HG03175 (cell line): Measurements from ENCODE around the gene CDC42BPB.
A peak's percentile ranks its signal among the peaks of the same experiment; 100 is the strongest.

Experiments used
- ATAC-seq: cut with Tn5 transposase; IDR thresholded peaks from one replicate; pipeline ENCODE4 v1.9.1; 2021; ENCODE audit warnings: mild to moderate bottlenecking, moderate library complexity; ENCODE audit not compliant: unreplicated experiment

CDC42BPB gene

DNA sequence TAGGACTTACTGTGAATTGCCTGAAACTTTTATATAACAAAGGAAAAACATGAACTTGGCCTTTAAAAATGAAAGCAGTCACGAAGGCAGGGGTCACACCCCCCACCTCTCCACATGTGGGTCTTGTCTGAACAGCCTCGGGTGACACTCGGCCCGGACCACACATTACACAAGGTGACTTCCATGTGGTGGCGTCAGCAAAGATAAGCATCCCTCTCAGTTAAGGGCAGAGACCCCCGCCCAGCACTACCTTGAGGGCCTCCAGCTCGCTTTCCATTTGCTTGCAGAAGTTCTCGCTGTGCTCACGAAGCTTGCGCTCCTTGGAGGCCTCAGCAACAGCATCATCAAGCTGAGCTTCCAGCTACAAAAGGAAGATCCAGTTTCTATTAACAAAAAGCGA is 87.4 kb downstream of the CDC42BPB start:
- ATAC-seq = no peak

DNA sequence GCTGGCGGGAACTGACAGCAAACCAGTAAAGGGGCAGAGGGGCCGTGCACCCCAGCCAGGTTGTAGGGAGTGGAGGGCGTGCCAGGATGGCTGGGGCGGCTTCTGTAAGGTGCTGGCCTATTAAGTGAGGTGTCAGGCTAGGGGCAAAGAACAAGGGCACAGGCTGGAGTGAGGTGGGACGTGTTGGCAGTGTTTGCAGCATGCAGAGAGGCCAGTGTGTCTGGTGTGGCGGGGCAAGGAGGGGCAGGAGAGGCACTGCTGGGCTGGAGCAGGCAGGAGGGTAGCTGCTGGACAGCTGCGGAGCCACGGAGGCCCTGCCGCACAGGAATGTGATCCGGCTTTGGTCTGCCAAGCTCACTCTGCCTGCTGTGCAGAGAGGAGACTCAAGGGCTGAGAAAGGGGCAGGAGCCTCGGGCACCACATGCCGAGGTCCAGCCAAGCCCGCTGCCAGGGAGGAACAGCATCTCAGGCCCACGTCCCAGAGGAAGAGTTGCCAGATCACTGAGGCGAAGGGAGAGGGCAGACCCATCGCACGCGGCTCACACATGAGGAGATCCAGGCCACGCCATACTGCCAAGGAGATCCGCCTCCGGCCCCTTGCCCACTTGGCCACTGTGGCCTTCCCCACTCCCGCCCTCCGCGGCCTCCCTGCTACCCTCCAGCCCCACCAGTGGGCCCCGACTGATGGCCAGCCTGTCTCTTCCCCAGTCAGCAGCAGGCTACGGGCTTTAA is 88.1 kb downstream of the CDC42BPB start:
- no peak for ATAC-seq

DNA sequence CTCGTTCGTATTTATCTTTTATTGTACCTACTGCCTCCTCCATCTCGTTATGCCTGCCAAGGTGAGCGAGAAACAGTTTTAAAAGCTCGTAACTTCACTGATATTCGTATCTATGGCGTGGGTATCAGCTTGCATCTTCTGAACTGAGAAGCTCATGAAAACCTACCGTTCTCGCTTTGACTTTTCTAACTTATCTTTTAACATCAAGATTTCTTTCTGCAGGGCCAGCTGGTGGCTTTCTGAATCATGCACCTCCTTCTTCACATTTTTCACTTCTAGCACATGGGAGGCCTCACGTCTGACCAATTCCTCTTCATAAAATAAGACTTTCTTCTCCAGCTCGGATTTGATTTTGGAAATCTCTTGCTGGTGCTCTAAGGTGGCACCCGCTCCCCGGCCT is 89.0 kb downstream of the CDC42BPB start:
- no peak for ATAC-seq

DNA sequence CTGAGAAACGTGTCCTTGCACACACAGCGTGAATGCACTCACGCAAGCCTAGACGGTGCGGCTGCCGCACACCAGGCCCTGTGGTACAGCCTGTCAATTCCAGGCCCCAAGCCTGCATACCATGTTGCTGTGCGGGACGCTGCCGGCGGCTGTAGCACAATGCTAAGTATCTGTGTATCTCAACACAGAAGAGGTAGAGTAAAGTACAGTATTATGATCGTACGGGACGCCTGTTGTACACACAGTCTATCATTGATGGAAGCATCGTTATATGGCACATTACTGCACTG is 89.9 kb downstream of the CDC42BPB start:
- no peak for ATAC-seq

DNA sequence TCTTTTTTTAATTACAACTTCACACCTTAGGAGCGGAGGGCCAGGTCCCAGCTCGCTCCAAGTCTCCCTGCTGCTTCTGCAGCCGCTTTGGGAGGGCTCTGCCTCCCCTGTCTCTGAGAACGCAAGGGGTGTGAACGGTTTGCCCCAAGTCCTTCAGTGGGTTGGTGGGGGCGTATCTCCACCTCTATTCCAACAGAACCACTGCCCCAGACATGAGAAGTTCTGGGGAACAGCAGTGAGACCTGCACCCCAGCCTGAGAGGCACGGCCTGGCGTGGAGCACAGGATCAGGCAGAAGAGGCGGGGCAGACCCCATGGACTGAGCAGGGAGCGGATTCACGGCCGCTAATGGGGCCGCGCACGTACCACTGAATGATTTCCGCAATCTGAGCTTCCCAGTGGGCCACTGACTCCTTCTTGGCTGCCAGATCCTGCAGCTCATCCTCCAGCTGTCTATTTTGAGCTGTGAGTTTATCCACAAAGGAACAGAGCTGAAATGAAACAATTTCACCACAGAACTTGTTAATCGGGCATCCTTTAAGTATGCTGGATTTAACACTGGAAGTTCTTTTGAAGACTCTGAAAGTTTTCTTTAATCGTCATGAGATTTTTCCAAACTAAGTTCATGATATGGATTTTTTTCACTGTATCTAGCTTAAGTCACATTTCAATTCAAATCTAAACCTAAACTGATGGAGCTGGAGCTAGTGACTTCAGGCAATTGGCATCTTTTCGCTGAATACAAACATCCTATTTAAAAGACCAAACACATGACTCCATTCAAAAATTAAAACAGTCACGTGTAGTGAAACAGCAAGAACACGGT is 90.5 kb downstream of the CDC42BPB start:
- ATAC-seq = no peak

DNA sequence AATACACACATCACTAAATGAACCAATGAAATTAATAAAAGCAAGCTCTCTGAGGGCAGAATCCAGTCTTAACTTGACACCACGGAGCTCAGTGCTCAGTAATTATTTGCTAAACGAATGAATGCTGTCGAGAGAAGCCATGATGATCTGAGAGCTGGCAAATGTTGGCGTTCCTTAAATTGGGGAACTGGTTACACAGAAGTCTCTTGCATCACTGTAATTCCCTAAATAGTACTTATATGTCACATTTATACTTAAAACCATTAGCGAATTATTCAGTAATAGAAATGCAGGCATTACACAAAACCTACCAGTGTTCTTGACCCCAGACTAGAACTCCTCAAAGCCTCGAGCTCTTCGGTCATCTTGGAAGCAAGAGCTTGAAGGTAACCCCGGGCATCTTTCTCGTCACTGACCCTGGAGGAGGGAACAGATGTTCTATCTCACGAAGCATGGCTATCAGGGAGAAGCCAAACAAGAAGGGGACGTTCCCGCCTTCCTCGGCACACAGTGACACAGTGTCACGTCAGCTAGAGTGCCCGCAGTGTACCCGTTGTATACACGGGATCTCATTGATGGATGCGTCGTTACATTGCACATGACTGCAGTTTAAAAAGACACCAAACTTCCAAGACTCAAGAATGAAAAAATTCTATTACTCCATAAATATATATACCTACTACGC is 91.2 kb downstream of the CDC42BPB start:
- no peak for ATAC-seq

DNA sequence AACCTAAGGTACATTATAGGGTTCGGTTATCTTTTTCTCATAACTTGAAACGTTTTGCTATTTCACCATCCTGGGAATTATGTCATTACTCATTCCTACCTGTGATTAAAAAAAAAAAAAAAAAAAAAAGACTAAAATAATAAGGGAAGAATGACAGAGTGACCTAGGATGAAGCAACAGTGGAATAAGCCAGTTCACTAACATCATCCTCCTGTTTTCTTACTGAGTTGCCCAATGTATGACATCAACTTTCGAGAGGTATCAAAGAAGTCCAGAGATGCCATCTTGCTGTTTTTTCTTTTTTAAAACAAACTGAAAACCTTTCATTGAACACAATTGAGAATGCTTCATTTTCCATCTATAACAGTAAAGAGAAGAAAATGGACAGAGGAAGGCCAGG is 92.1 kb downstream of the CDC42BPB start:
- ATAC-seq = no peak

DNA sequence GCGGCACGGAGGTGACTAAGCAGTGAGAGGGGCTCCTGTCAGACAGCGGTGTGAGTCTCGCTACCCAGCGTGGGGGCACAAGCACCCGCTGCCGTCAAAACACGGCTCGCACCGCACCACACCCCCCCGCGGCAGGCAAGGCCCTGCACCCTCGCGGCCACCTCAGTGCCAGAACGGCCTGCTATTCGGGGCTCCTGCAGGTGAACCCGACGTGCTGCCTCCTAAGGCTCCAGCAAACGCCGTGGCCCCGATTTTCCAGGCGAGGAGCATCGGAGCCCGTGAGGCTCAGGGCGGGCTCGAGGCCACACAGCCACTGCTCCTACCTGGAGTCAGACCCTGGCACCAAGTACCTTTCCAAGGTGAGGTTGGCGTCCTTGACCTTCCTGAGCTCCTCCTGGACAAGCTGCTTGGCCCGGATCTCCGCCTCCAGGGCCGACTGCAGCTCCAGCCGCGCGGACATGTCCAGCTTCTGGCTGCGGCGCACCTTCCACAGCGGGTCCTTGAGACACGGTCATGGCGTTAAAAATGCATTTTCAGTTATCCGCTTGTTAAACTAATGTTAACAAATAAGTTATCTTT is 93.1 kb downstream of the CDC42BPB start:
- no peak for ATAC-seq

DNA sequence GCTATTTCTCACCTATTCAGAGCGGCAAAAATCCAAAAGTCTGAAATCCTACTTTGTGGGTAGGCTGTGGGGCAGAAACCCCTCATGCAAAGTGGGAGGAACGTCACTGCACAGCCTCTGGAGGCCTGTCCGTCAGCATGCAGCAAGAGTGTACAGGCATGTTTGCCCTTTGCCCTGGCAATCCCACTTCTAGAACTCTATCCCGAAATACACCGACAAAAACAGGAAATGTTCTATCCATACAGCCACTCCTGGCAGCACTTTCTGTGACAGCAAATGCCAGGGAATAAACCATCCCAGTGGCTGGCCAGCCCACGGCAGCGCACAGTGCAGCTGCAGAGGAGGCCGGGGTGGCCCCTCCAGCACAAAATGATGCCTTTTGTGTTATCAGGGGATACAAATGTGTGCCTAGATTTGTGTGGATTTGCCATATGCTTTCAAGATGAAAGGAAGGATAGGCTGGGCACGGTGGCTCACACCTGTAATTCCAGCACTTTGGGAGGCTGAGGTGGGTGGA is 95.2 kb downstream of the CDC42BPB start:
- ATAC-seq = no peak

DNA sequence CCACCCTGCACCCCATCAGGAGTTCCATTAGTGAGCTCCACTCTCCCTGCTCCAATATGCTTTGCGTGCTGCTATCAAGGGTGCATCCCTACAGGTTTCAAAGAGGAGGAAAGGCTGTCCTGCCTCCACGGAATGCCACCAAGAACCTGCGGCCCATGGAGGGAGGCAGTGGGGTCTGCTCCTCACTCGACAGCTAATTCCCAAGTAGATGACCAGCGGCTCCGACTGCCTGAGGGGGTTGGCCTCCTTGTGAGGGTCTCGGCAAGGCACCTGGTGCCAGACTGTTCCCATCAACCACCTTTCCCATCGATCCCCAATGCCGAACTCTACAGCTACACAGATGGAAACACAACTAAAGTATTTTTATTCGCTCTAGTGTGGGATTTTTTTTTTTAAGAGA is 98.9 kb downstream of the CDC42BPB start:
- ATAC-seq = no peak

DNA sequence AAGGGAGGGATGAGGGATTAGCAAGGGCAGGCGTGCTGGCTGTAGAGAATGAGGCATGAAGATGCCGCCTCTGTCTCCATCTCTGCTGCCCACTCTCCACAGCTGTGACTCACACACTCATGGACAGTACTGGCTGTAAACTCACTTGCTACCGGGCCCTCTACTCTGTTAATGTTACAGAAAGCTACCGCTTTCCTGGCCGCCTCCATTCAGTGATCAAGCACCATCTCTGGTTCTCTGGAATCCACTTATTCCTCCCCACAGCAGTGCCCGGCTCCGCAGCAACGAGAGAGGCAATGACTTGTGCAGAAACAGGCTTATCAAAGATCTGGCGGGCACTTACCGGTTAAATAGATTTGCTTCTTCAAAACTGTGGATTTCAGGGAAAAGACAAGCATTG is 100.1 kb downstream of the CDC42BPB start:
- ATAC-seq = no peak

DNA sequence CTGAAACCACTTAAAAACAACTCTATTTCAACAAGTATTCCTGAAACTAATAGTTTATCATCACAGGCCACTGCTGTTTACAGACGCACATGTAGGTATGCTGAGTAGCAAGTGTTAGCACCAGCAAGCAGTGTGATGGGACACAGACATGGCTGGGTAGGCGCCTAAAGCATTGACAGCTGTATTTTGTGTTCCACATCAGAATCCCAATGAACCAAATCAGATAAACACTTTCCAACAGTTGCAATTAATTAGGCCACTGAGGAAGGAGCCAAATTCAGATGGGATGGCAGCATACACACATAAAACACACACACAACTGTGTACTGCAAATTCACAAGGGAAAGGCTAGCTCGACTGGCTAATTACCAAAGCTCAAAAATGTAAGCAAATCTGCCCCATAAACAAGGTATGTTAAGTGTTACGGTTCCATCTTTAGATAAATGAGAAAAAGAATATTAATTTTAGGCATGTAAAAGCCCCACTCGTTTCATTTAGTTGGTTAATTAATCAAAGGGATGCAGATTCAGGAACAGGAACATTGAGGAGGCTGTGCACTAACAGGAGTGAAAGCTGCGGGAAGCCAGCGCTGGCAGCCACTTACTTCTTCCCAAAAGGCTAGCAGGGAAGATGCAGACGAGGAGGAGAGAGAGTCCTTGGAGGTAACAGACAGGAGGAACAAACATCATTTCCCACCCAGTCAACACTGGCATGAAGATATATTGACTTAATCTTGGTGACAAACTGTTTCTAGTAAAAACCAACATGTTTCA is 101.5 kb downstream of the CDC42BPB start:
- no peak for ATAC-seq

DNA sequence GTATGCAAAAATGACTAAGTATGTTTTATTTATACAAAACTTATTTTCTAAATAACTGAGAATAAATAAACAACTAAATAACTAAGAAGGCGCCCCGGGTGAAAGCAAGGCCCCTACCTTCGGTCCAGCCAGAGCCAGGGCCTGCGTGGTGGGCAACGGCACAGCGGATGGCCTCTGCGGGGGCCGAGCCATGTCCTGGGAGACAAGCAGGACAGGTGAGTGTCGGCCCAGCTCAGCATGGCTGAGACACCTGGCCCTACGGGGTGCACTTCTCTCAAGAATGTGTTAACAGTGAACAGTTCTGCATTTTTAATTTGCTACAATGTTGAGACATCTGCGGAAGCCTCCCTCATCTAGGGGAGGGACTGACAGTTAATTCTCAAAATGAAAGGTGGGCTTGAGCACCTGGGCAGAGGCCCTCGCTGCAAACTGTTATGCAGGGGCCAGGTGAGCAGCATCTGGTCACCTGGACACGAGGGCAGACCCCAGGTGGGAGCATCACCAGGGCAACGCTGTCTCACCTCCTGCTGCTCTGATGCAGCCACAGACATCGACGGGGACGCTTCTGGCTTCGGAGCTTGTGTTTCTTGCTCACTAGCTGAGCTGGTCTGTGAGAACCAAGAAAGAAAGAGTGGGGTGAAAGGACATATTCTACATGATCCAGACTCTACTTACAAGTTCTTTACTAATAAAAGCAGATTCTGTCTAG is 103.1 kb downstream of the CDC42BPB start:
- ATAC-seq = no peak

DNA sequence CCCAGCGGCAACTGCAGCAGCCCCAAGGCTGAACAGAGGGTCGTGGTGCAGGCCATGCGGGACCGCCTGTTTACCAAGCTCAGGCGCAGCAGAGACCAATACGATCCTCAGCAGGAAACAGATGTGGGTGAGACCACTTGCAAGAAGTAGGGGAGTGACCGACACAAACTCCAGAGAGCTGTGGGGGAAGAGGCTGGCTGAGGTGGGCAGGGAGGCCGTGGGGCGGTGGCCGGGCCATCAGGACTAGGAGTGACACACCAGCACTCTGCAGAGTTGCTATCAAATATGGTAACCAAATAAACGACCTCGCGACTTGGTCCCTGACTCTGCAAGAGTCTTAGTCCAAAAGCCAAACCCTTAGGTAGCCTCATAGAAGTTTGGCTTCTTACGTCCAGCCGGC is 104.2 kb downstream of the CDC42BPB start:
- ATAC-seq = no peak

DNA sequence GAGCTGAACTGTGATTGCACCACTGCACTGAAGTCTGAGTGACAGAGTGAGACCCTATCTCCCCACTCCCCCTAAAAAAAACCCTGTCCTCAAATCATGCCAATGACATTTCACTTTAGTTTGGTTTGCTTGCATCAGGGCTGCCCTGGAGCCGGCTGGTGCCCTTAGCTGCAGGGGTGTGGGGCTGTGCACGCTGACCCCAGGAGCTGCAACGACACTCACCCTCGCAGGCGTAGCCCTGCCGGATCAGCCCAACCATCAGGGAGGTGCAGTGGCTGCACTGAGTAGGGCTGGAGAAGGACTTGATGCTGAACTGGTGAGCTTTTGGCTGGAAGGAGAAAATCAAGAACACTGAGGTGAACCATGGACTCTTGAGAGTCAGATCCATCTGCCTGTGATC is 105.1 kb downstream of the CDC42BPB start:
- ATAC-seq = no peak

DNA sequence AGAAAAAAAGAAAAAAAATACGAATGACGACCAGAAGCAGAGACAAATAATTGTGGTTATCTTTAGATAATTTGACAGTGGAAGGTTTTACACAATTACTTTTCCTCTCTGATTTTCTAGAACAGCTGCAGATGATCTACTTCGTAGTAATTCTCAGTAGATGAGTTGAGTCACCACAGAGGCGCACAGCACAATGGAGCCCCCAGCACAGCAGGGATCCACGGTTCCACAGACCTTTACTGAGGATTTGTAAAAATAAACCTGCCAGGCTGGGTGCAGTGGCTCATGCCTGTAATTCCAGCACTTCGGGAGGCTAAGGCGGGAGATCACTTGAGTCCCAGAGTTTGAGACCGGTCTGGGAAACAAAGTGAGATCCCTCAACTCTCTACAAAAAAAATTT is 105.5 kb downstream of the CDC42BPB start:
- ATAC-seq = no peak

DNA sequence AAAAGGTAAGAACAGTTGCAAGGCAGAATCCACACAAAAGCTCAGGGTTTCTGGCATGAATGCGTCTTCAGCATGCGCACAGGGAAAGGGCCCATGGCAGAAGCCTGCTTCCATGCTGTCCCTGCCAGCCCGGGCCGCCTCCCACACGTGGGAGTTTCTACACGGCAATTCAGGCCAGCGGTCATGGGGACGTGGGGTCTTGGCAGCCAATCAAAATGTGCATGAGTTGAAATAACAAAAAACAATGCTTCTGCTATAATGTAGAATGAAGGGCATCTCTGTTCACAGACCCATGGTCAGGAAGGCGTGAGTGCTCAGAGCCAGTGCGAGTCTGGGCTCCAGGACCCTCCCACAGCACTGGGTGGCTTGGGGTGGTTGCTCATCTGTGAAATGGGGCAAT is 106.3 kb downstream of the CDC42BPB start:
- ATAC-seq = no peak

DNA sequence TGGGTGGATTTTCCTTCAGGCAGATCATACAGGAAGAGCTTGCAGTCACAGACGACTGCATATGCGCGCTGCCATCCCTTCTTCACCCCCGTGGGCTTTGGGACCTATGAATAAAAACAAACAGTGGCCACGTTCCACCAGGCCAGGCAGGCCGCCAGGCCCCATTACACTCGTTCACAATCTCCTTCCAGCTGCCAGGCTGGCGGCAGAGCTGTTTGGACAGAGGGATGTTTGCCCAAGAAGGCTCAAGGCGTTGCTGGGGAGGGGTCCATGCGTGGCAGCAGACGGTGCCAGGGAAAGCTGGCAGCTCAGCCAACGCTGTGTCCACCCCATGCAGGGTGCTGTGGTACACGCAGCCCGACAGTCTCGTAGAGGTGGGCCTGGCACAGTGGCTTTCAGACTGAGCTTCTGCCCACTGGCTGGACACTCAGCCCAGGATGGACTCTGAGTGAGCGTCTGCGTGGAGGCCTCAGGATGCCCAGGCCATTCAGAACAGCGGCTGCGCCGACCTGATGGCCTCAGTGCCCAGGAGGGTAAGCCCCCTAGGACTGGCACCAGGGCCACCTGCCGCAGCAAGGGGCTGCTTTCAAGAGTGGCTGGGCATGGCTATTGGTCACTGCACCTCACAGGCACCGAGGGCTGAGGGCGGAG is 107.4 kb downstream of the CDC42BPB start:
- ATAC-seq = no peak

DNA sequence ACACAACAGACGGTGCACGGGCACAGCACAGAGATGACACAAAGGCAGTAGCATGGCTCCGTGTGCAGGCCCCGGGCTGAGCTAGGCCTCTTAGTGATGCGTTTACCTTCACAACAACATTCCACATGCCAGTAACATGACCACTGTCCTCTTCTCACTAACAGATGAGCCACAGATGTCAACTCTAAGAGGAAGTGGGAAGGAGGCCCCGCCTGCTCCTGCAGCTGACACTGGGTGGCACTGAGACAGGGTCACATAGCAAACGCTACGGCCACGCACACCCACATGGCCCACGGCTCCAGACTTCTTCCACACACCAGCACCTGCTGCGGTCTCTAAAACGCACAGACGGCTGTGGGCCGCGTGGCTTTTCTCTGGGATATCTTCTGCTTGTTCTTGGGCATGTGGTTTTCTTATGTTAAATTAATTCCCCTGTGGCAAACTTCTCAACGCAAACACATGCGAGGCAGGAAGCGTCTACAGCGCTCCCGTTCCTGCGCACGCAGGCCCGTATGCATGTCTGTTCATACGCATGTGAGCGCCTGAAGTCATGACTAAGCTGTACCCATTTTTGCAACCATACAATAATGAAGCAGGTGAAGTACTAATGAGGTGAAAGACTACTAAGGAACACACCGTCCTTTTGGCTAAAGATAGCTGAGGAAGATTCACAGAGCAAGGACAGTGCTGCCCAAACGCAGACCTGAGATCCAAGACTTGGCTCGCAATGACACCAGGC is 108.1 kb downstream of the CDC42BPB start:
- peak; percentile 55 for ATAC-seq
